HUES48 (cell line): ENCODE measurements around the gene NIPA2.

Source experiments
- H3K27ac ChIP-seq: one replicate; pipeline ENCODE4 v1.7.0; 2013; ENCODE audit warnings: low read depth, low read length, inconsistent platforms
- H3K27me3 ChIP-seq: 2 replicates; pipeline ENCODE4 v1.6.1; 2013; ENCODE audit warnings: mild to moderate bottlenecking, low read length; ENCODE audit not compliant: control insufficient read depth, insufficient read depth
- H3K36me3 ChIP-seq: 2 replicates; pipeline ENCODE4 v1.6.1; 2013; ENCODE audit warnings: low read length; ENCODE audit not compliant: control insufficient read depth, insufficient read depth
- H3K4me1 ChIP-seq: 2 replicates; pipeline ENCODE4 v1.6.1; 2013; ENCODE audit warnings: mild to moderate bottlenecking, low read length; ENCODE audit not compliant: control insufficient read depth, insufficient read depth
- H3K4me3 ChIP-seq: 2 replicates; pipeline ENCODE4 v1.5.1; 2013; ENCODE audit warnings: mild to moderate bottlenecking, low read depth, low read length
- H3K9ac ChIP-seq: 2 replicates; pipeline ENCODE4 v1.6.1; 2013; ENCODE audit warnings: mild to moderate bottlenecking, low read depth, low read length, moderate library complexity
- H3K9me3 ChIP-seq: 2 replicates; pipeline ENCODE4 v1.6.1; 2013; ENCODE audit warnings: low read length; ENCODE audit not compliant: control insufficient read depth, insufficient read depth

The NIPA2 gene

GRCh38 chr15:22917556-22917955 lies 79.1 kb downstream of the NIPA2 start:
- Histone ChIP-seq H3K4me1 (no peaks in the 10 kb centered on the region), H3K4me3 (no peak overlapping the region), H3K9me3 (no peaks in the 10 kb centered on the region), H3K27ac (no peak overlapping the region), H3K36me3 (peaks cover 29% of the 10 kb centered on the region), H3K9ac (no peak overlapping the region), H3K27me3 (no peaks in the 10 kb centered on the region)
